HG02885 (cell line): ENCODE measurements around the gene ADCY9.
"Not testable (repeated sequence)": the region's sequence is repeated elsewhere in the genome, so short reads cannot be mapped to it uniquely, and the experiment has no call there.

Experiments
- ATAC-seq: cut with Tn5 transposase; IDR thresholded peaks from one replicate; pipeline ENCODE4 v1.9.1; 2021; ENCODE audit warnings: mild to moderate bottlenecking; ENCODE audit not compliant: unreplicated experiment, poor library complexity

The ADCY9 gene

GRCh38 chr16:4045561-4045960 lies 70.7 kb downstream of the ADCY9 start:
- ATAC-seq = not testable (repeated sequence)

DNA sequence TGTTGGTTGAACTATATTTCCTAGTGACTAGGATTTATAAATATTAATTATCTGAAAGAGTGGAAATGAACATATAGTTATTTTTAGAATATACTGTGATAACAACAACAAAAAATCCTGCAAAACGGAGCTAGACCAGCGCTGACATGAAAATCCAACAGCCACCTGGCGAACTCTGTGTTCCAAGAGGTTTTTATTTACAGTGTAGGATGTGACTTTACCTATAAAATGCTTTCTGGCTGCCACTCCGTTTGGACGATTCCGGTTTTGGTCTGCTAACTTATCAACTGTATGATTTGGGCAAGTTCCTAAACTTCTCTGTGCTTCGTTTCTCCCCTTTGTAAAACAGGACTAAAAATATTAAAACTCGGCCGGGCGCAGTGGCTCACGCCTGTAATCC lies 73.7 kb downstream of the ADCY9 start:
- ATAC-seq = no peak

GRCh38 chr16:4038448-4038847 lies 77.8 kb downstream of the ADCY9 start:
- ATAC-seq = no peak

DNA sequence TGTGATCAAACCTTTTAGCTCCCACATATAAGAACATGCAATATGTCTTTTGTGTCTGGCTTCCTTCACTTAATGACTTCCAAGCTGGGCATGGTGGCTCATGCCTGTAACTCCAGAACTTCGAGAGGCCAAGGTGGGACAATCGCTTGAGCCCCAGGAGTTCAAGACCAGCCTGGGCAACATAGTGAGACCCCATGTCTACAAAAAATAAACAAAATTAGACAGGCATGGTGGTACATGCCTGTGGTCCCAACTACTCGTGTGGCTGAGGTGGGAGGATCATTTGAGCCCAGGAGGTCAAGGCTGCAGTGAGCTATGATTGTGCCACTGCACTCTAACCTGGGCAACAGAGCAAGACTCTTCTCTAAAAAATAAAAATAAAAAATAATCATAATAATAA lies 79.3 kb downstream of the ADCY9 start:
- ATAC-seq = not testable (repeated sequence)

GRCh38 chr16:4034963-4035362 lies 81.3 kb downstream of the ADCY9 start:
- ATAC-seq = no peak

DNA sequence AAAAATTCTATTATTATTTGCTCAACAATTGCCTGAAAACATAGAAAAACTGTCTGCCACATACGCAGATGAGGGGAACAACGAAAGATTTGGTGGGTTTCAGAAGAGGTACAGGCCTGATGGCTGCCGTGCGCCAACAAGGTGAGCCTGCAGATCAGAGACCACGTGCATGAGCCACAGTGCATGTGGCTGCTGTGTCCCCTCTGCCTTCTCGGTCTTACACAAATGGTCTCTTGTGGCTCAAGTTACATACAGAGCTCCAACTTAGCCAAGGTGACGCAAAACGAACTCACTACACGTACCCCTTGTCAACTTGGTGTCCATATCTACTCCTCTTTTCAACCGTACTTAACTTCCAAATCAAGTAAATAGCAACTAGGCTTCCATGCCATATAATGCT lies 82.3 kb downstream of the ADCY9 start:
- no peak for ATAC-seq

- ATAC-seq = no peak
Measured at GRCh38 chr16:4032768-4033167, 83.5 kb downstream of the ADCY9 start.

DNA sequence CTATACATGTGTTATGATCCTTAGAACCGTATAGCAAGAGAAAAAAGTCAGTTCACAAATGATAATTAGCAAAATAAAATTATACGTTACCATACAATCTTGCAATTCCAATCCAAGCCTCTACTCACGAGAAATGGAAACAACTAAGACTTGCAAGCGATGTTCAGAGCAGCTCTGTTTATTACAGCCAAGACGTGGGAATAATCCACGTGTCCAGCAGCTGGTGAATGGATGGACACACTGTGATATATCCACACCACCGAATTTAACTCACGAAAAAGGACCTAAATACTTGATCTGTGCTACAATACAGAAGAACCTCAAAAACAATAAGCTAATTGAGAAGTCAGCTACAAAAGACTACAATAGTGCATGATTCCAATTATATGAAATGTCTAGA lies 88.1 kb downstream of the ADCY9 start:
- ATAC-seq = no peak

- no peak for ATAC-seq
Measured at GRCh38 chr16:4026854-4027253, 89.4 kb downstream of the ADCY9 start.

- no peak for ATAC-seq
Measured at GRCh38 chr16:4025428-4025827, 90.8 kb downstream of the ADCY9 start.

GRCh38 chr16:4021916-4022315 lies 94.3 kb downstream of the ADCY9 start:
- no peak for ATAC-seq

DNA sequence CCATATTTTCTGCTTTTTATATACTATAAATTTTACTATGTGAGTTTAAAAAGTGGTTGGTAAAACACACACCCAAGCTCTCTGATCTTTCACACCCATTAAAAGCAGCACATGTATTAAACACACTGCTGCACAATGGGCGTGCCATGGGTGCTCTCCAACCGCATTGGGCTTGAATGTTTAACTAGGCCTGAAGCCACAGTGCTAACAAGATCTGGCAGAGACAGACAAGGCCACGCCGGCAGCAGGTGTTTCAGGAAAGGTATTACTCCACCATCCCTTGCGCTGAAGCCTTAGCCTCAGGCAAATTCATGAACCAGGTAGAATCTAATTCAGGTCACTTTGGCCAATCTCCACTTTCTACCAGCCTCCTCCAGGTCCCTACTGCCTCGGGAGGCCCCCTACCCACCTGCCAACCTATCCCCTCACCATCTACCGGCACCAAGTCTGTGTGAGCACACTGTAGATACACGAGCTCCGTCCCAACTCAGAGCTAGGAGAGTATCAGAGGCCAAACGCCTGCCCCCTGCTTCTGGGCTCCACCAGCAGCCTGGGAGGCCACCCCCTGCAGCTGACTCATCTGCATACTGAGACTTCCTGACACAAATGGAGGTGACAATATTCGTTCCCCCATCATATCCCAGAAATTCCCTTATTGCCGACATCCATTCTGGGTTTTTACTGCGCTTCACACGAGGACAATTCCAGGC lies 95.0 kb downstream of the ADCY9 start:
- ATAC-seq = no peak

GRCh38 chr16:4019371-4019791 lies 96.9 kb downstream of the ADCY9 start:
- no peak for ATAC-seq

DNA sequence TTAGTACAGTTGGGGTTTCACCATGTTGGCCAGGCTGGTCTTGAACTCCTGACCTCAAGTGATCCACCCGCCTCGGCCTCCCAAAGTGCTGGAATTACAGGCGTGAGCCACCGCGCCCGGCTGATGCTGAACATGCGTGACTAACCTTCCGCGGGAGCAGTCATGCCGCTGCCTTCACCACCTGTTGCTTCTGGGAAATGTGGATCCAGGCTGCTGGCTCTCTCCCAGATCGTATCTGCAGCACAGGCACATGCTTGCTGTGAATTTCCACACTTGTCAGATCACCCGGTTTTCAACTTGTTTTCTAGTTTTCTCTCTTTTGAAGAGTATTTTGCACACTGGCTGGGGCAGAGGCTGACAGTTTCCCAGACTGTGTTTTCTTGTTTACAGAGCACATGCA lies 97.9 kb downstream of the ADCY9 start:
- ATAC-seq = no peak

- ATAC-seq = no peak
Measured at GRCh38 chr16:4017807-4018206, 98.4 kb downstream of the ADCY9 start.

- no peak for ATAC-seq
Measured at GRCh38 chr16:4016658-4017057, 99.6 kb downstream of the ADCY9 start.

DNA sequence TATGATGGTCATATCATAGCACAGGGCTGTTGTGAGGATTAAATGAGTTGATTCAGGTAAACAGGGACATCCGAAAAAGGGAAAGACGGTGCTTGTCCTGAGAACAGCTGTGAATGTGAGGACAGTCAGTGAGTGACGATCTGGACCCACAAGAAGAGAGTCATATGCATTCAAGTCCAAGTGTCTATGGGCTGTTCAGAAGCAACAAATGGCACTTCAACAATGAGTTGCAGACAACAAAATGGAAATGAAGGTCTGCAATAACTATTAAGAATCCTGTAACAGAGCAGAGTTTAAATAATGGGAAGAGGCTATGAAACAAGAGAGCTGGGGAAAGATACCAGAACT lies 100.3 kb downstream of the ADCY9 start:
- ATAC-seq = no peak

- no peak for ATAC-seq
Measured at GRCh38 chr16:4015275-4016004, 100.8 kb downstream of the ADCY9 start.

- ATAC-seq = no peak
Measured at GRCh38 chr16:4011940-4012629, 104.2 kb downstream of the ADCY9 start.

- ATAC-seq = no peak
Measured at GRCh38 chr16:4011225-4011939, 104.9 kb downstream of the ADCY9 start.
